Inflammatory macrophage (primary cell): ENCODE results near the gene NINJ1.

Source experiments
- DNase-seq, 2 donors: peaks; one replicate each; pipeline ENCODE4 v3.0.0-alpha.2; 2020 to 2022
- total RNA-seq, 18 experiments: gene quantifications; one replicate each; lab custom pipeline; 2026; ENCODE audit warnings: mixed read lengths in 6 of 18, inconsistent platforms in 2 of 18; lab: John Stamatoyannopoulos, UW

NINJ1 gene
- 15.2 to 677 (median 57.0) reads per million in 18 experiments for total RNA-seq

- DNase-seq: peak; percentile 84 to 96
These were observed at the start of gene NINJ1 for GRCh38 chr9:93134015-93134739. NINJ1 (minus strand) TSS chr9:93134251; CDS start chr9:93134217, 34 bp downstream.

- DNase-seq: no peak
These were observed 49.1 kb upstream of the NINJ1 start for GRCh38 chr9:93183131-93183662.

- DNase-seq: no peak
These were observed 48.5 kb upstream of the NINJ1 start for GRCh38 chr9:93182572-93182971.

- DNase-seq: no peak
These were observed 47.8 kb upstream of the NINJ1 start for GRCh38 chr9:93181672-93182435.

- no peak for DNase-seq
These were observed 46.9 kb upstream of the NINJ1 start for GRCh38 chr9:93180938-93181337.

GRCh38 chr9:93178851-93179786 lies 45.1 kb upstream of the NINJ1 start:
- no peak for DNase-seq

- DNase-seq: no peak
These were observed 43.6 kb upstream of the NINJ1 start for GRCh38 chr9:93177676-93178075.

- no peak for DNase-seq
These were observed 40.9 kb upstream of the NINJ1 start for GRCh38 chr9:93174976-93175375.

- peak; percentile 18 to 33 for DNase-seq
These were observed 39.5 kb upstream of the NINJ1 start for GRCh38 chr9:93173365-93174051.

- DNase-seq: no peak
These were observed 38.8 kb upstream of the NINJ1 start for GRCh38 chr9:93172666-93173364.

GRCh38 chr9:93171261-93171990 lies 37.4 kb upstream of the NINJ1 start:
- DNase-seq: no peak

- no peak for DNase-seq
These were observed 36.5 kb upstream of the NINJ1 start for GRCh38 chr9:93170571-93170970.

- no peak for DNase-seq
These were observed 35.4 kb upstream of the NINJ1 start for GRCh38 chr9:93169444-93169843.

GRCh38 chr9:93168581-93168980 lies 34.5 kb upstream of the NINJ1 start:
- DNase-seq: no peak

GRCh38 chr9:93167838-93168237 lies 33.8 kb upstream of the NINJ1 start:
- no peak for DNase-seq

- no peak for DNase-seq
These were observed 33.1 kb upstream of the NINJ1 start for GRCh38 chr9:93167185-93167584.

GRCh38 chr9:93166699-93167098 lies 32.6 kb upstream of the NINJ1 start:
- no peak for DNase-seq

- no peak for DNase-seq
These were observed 30.0 kb upstream of the NINJ1 start for GRCh38 chr9:93164085-93164484.

- no peak for DNase-seq
These were observed 27.9 kb upstream of the NINJ1 start for GRCh38 chr9:93161786-93162562.
